GM21576 (cell line): ENCODE results near the gene CD8B.
"Not testable (repeated sequence)": the region's sequence is repeated elsewhere in the genome, so short reads cannot be mapped to it uniquely, and the experiment has no call there.

Experiments
- ATAC-seq: cut with Tn5 transposase; IDR thresholded peaks from one replicate; pipeline ENCODE4 v1.9.1; 2021; ENCODE audit warnings: mild to moderate bottlenecking, moderate library complexity; ENCODE audit not compliant: unreplicated experiment

CD8B gene

DNA sequence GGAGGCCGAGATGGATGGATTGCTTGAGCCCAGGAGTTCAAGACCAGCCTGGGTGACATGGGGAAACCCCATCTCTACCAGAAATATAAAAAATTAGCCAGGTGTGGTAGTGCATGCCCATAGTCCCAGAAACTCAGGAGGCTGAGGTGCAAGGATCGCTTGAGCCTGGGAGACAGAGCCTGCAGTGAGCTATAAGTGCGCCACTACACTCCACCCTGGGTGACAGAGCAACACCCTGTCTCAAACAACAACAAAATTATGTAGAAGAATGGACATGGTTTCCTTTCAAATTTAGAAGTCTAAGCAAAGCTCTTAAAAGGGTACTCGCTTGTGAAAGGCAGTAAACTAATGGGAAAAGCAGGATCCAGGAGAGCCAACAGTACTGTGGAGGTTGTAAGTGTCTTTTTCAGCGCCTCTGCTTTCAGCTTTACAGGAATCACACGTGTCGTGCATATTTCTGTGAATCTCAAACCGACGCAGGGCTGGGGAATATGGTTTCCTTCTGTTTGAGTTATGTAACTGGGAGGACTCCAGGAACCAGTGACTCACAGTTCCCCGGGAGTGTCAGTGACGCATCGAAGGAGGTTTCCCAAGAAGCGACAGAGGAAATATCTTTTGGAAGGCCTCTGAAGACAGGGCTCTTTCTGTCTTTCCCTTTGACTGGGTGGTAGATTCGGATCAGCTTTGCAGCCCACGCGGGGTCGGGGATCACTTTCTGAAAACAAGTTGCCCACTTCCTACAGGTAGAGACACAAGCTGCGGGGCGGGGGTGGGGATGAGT lies 24.6 kb downstream of the CD8B start:
- ATAC-seq = not testable (repeated sequence)

- ATAC-seq = not testable (repeated sequence)
These were observed 26.2 kb downstream of the CD8B start for GRCh38 chr2:86835548-86835889.

DNA sequence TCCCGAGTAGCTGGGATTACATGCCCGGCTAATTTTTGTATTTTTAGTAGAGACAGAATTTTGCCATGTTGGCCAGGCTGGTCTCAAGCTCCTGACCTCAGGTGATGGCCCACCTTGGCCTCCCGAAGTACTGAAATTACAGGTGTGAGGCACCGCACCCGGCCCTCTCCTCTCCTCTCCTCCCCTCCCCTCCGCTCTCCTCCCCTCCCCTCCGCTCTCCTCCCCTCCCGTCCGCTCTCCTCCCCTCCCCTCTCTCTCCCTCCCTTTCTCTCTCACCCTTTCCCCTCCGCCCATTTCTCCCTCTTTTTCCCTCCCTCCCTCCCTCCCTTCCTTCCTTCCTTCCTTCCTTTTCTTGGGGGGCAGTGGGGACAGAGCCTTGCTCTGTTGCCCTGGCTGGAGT lies 28.4 kb downstream of the CD8B start:
- ATAC-seq = no peak

- ATAC-seq = no peak
These were observed 29.2 kb downstream of the CD8B start for GRCh38 chr2:86832334-86833096.

- no peak for ATAC-seq
These were observed 30.1 kb downstream of the CD8B start for GRCh38 chr2:86831537-86831936.

DNA sequence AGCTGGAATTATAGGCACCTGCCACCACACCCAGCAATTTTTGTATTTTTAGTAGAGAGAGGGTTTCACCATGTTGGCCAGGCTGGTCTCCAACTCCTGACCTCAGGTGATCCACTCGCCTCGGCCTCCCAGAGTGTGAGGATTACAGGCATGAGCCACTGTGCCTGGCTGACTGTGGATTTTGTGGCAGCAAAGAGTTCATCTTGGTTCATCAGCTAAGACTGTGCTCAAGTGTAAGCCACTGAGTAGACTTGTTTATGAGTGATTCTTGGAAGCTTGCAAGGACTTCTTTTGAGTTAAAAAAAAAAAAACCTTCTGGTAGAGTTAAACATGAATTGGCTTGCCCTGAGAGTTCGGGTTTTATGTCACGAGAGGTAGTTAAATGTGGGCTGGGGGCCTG lies 34.7 kb downstream of the CD8B start:
- no peak for ATAC-seq

DNA sequence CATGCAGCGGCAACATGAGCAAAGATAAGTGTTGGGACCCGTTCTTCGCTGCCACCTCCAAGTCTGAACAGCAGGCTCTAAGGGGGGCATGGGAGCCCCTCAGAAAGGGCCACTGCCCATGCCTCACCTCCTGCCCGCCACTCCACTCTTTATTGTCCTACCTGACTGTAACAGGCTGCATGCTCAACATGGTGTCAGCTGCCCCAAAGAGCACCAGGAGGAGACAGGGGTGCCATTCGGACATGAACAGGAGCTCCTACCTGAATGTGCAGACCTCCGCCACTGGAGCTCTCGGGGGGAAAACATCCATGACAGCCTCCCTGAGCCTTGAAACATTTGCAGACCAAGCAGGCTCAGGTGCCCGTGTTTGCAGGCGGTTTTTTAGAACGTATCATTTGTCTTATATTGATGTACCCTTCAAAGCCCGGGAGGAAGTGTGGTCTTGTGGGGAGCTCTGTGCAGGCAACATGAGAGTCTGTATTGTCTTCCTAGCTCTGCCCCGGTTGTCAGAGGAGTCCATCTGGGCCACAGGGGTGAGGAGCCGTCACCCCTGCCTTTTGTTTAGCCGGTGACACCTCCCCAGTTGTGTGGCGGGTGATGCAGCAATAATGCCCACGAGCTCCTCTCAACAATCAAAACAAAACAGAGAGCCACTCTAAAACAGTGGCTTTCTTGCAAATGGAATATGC lies 35.8 kb downstream of the CD8B start:
- ATAC-seq = no peak

- ATAC-seq = no peak
These were observed 36.5 kb downstream of the CD8B start for GRCh38 chr2:86825036-86825692.

- ATAC-seq = no peak
These were observed 38.9 kb downstream of the CD8B start for GRCh38 chr2:86822668-86823345.

DNA sequence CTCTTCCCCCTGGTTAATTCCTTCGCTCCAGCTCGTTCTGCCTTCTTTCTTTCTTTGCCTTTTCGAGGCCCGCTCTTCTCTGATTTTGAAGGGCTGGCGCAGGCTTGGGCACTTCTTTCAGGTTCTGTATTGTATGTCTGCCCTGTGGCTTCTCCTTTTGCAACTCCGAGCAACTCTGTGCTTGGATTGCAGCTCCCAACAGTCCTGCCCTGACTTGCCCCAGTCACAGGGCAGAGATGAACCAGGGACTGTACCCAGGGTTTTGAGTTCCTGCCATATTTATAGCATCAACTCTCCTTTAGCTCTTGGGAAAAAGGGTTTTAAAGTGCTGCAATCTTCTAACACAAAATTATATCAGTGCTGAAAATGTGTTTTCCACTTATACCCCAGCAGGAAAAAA lies 39.8 kb downstream of the CD8B start:
- ATAC-seq = no peak

GRCh38 chr2:86821306-86821705 lies 40.4 kb downstream of the CD8B start:
- ATAC-seq = no peak

GRCh38 chr2:86818957-86819356 lies 42.7 kb downstream of the CD8B start:
- ATAC-seq = no peak

- ATAC-seq = no peak
These were observed 43.4 kb downstream of the CD8B start for GRCh38 chr2:86818114-86818801.

GRCh38 chr2:86815611-86816010 lies 46.1 kb downstream of the CD8B start:
- no peak for ATAC-seq

GRCh38 chr2:86809481-86810121 lies 52.1 kb downstream of the CD8B start:
- ATAC-seq = no peak

GRCh38 chr2:86808315-86809161 lies 53.1 kb downstream of the CD8B start:
- ATAC-seq = peak; percentile 95

DNA sequence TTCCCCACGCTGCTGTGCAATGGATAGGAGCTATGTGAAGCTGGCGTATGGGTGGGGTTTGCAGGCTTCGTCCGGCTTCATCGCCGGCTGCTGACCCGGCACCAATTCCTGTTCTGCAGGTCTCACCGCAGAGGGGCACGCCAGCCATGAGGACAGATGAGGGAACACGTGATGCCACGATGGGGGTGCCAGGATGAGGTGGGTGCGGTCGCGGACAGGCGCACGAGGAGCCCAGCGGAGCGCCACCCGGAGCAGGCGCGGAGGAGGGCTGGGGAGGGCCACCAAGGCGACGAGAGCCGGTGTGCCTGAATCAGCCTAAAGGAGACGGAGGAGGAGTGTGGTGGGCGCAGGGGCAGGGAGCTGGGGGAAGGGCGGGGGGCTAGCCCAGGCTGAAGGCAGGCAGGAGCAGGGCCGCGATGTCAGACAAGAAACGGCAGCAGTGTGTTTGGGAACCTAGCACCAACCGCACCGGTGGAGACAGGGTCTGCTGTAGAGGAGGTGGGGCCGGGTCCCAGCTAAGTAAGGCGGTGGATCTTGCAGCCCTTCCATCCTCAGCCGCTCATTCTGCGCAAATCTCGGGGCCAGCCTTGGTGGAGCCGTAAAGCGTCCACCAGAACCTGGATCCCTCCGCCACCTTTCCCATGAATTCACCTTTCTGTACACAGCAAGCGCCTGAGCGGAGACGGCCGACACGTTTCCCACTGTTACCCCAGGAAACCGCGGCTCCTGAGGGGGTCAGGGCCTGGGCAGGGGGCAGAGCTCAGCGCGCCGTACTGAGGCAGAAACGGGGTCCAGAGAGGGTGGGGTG lies 54.0 kb downstream of the CD8B start:
- no peak for ATAC-seq

- ATAC-seq = no peak
These were observed 54.6 kb downstream of the CD8B start for GRCh38 chr2:86807133-86807467.
